Measurements from ENCODE around the gene ST3GAL3. TPM values are rescaled to one million over a fixed set of nuclear protein-coding genes. Genes with fewer than 3 reads are reported as not detected.

Gene ST3GAL3
- total and polyA plus RNA-seq, 2 of the 13 experiments (the other 11 are each of a cell fraction or from before 2014, with no cell fraction given) = 5.1 to 8.1 TPM

DNA sequence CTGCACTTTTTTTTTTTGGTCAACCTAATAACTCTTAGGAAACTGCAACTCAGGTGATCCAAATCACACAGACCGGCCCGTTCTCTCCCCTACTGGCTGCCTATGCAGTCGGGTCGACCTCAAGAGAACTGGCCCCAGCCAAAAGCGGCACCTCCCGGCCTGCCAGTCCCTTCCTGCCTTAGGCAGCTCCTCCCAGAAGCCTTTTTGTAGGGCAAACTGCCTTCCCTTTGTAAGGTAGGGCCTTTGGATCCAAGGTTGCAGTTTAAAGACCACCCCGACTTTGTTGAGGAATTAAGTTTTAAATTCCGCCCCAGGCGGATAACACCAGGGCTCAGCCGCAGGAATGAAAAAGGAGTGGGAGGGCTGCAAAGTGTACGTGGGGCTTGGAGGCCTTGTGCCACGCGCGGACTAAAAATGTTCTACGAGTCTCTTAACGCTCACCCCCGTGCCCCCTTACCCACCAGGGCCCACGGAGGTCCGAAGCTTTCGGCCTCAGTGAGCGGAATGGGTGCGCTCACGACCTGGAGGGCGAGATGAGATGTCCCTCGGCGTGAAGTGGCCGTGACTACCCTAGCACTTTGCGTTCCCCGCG, 642 bp upstream of the ST3GAL3 start (continued):
- 0 out of 2 replicates have a peak, but pooled peaks have one; percentile 17 for TF ChIP-seq ZNF704 (CRISPR knock-in tag; IDR thresholded peaks at IDR 0.05; ENCODE audit: borderline replicate concordance)
- TF ChIP-seq, protein P1, sequence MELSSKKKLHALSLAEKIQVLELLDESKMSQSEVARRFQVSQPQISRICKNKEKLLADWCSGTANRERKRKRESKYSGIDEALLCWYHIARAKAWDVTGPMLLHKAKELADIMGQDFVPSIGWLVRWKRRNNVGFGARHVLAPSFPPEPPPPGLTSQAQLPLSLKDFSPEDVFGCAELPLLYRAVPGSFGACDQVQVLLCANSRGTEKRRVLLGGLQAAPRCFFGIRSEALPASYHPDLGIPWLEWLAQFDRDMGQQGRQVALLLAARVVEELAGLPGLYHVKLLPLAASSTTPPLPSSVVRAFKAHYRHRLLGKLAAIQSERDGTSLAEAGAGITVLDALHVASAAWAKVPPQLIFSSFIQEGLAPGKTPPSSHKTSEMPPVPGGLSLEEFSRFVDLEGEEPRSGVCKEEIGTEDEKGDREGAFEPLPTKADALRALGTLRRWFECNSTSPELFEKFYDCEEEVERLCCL (CRISPR knock-in tag; IDR thresholded peaks at IDR 0.05; ENCODE audit: borderline replicate concordance) = peak; percentile 48; the same call in 1 of the 2 replicates
- no peak for TF ChIP-seq FOXP1 (IDR thresholded peaks at IDR 0.05)
- TF ChIP-seq FOXP1 (CRISPR knock-in tag; IDR thresholded peaks at IDR 0.05) = no peak
- 0 out of 2 replicates have a peak, but pooled peaks have one; percentile 39 for TF ChIP-seq NAIF1 (CRISPR knock-in tag; IDR thresholded peaks at IDR 0.05; ENCODE audit: borderline replicate concordance)
- no peak for TF ChIP-seq ZNF670 (CRISPR knock-in tag; IDR thresholded peaks at IDR 0.05; ENCODE audit: borderline replicate concordance)
- no peak for TF ChIP-seq NR3C1 (CRISPR knock-in tag; IDR thresholded peaks at IDR 0.05)
- no peak; the same call in 1 of the 2 replicates for TF ChIP-seq ZC3H13 (CRISPR knock-in tag; IDR thresholded peaks at IDR 0.05)
- no peak for TF ChIP-seq MAFK (conservative IDR thresholded peaks at IDR 0.05 in 1 of 2, IDR thresholded peaks at IDR 0.05 in 1 of 2; ENCODE audit: low read length in 2 of 2)
- TF ChIP-seq XRCC5 (optimal IDR thresholded peaks at IDR 0.05; ENCODE audit: low read length) = no peak
- no peak for TF ChIP-seq ZNF281 (CRISPR knock-in tag; IDR thresholded peaks at IDR 0.05; ENCODE audit: borderline replicate concordance)
- no peak for TF ChIP-seq ZNF510 (CRISPR knock-in tag; IDR thresholded peaks at IDR 0.05; ENCODE audit: low read depth)
- no peak for TF ChIP-seq CBX2 (IDR thresholded peaks at IDR 0.05; ENCODE audit: low read depth, low read length)
- no peak for TF ChIP-seq CBX2 (CRISPR knock-in tag; IDR thresholded peaks at IDR 0.05; ENCODE audit: low read depth)
- TF ChIP-seq TP53 (CRISPR knock-in tag; conservative IDR thresholded peaks at IDR 0.05) = no peak
- TF ChIP-seq ZNF263 (CRISPR knock-in tag; IDR thresholded peaks at IDR 0.05) = no peak
- TF ChIP-seq ZFX (CRISPR knock-in tag; IDR thresholded peaks at IDR 0.05; ENCODE audit: low read depth) = no peak
- TF ChIP-seq, protein P2, sequence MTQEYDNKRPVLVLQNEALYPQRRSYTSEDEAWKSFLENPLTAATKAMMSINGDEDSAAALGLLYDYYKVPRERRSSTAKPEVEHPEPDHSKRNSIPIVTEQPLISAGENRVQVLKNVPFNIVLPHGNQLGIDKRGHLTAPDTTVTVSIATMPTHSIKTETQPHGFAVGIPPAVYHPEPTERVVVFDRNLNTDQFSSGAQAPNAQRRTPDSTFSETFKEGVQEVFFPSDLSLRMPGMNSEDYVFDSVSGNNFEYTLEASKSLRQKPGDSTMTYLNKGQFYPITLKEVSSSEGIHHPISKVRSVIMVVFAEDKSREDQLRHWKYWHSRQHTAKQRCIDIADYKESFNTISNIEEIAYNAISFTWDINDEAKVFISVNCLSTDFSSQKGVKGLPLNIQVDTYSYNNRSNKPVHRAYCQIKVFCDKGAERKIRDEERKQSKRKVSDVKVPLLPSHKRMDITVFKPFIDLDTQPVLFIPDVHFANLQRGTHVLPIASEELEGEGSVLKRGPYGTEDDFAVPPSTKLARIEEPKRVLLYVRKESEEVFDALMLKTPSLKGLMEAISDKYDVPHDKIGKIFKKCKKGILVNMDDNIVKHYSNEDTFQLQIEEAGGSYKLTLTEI (CRISPR knock-in tag; conservative IDR thresholded peaks at IDR 0.05) = no peak
- no peak for TF ChIP-seq ZBTB43 (CRISPR knock-in tag; conservative IDR thresholded peaks at IDR 0.05)
- 0 out of 2 replicates have a peak, but pooled peaks have one; percentile 56 for TF ChIP-seq ZNF367 (CRISPR knock-in tag; IDR thresholded peaks at IDR 0.05; ENCODE audit: borderline replicate concordance)

Measured in HepG2 (cell line).